ENCODE results near the gene PSMD6. TPM values are rescaled to one million over a fixed set of nuclear protein-coding genes. Genes with fewer than 3 reads are reported as not detected.
A peak's percentile ranks its signal among the peaks of the same experiment; 100 is the strongest.

The PSMD6 gene
- total RNA-seq, 8 experiments from 2014 or later, result 77.9 to 140 (median 105) TPM

DNA sequence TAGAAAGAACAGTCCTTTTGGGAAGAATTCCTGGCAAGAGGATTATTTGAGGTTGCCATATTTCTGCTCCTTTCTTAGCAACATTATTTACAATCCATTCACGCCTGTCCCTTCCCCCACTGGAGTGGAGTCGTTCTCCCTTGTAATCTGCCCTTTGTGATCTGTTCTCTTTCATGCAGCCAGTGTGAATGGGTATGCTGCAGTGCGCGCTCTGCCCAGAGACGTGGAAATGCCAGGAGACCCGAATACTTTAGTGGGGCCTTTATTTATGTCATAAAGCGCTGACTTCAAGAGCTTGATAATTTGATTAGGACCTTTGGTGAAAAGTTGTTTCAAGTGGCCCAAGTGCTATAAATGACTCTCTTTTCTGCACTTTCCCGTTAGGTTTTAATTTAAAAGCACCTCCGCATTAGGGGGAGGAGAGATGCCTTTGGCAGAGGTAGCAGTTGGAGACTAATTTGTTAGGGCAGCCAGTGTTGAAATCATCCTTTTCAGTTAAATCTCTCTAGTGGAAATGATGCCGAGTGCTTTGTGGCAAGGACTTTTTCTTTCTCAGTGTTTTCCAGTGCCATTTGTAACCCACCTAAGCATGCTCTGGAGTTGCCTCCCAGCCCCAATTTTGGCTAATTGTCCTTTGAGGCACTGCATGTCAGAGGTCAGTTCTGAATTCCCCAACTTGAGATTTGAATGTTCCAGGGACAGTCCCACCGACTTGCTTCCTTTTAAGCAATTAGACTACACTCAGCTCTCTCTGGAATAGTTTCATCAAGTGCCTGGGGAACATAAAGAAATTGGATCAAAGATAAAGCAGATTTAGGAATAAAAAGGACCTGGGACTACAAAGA is 52.4 kb downstream of the PSMD6 start:
- peak in 5 of 8 experiments; percentile 67 to 83 (median 76) for ATAC-seq (replicated peaks in 6 of 8)
- in situ Hi-C loops (cut with MboI; ENCODE audit: low pct_unique_long_range_greater_than_20kb in 2 of 9, low sequenced_read_pairs in 9 of 9, unreplicated experiment in 9 of 9), result no loop called here
- 0 to 80% (median 13%) methylated on average over 1 to 10 of the region's 11 CpGs for WGBS, 10 experiments
- Histone ChIP-seq H3K27ac (peak overlapping the region in 1 of 2 donors; percentile 18), H3K4me3 (no peak overlapping the region), H3K4me1 (replicated peaks in 1 of 2) (peaks cover 47 to 60% of the 10 kb centered on the region in 2 donors)

DNA sequence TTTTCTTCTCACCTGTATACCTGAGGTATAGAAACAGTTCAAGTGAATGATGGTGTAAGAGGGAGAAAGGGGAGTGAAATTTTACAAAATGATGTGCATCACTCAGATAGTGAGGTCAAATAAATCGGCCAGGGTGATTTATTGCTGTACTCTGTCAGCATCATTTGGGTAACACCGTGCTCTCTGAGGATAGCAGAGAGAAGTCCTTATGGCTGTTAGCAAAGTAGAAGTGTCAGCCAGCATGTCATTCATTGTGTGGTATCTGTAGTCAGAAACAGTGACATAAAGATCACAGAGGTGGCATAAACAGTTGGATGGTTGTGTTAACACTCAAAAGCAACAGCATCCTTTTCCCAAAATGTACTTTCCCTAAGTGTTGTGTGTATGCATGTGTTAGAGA is 53.4 kb downstream of the PSMD6 start:
- in situ Hi-C loops (cut with MboI; ENCODE audit: low pct_unique_long_range_greater_than_20kb in 2 of 9, low sequenced_read_pairs in 9 of 9, unreplicated experiment in 9 of 9), result no loop called here
- no peak for ATAC-seq (replicated peaks in 6 of 8)

DNA sequence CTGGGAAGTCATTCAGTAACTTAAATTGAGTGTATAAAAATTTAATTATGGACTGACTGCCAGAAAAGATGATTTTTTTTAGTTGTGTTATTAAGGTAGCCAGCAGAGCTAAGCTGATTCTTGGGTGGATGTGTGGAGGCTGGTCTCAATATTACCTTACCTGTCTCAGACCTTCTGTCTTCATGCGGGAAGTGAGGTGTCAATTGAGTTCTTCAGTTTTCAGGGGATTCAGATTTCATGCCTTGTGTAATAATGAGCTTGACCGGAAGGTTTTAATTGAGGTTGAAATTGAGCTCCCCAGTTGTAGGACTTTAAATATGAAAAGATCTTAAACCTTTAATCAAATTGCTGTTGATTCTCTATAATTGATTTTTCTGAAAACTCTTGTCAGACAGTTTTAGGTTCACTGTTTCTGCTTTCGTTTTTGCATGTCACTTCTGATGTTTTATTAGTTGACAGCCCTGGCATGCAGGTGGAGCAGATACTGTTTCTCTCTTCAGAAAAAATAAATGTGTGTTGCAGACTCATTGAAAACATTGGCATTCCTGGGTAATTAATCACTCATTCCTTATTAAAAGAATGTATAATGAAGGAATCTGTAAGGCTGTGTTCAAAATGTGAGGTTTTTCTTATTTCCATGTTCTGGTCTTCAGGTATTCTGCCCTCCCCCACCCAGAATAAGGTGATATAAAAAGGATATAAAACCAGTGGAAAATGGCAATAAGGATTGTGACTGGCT is 54.5 kb downstream of the PSMD6 start:
- in situ Hi-C loops (cut with MboI; ENCODE audit: low pct_unique_long_range_greater_than_20kb in 2 of 9, low sequenced_read_pairs in 9 of 9, unreplicated experiment in 9 of 9), result no loop called here
- no peak overlapping the region for H3K4me3 ChIP-seq
- H3K27ac ChIP-seq, result no peak overlapping the region
- 0 to 83% (median 35%) methylated on average over 1 to 3 of the region's 3 CpGs; no CpG with 5 or more reads in 1 of the 10 experiments for WGBS, 10 experiments
- H3K4me1 ChIP-seq (replicated peaks in 1 of 2), result peaks cover 45 to 67% of the 10 kb centered on the region in 2 donors
- ATAC-seq (replicated peaks in 6 of 8), result no peak

More for the DNA sequence above, 53.4 kb downstream of the PSMD6 start:
- no peak overlapping the region for H3K27ac ChIP-seq
- H3K4me3 ChIP-seq, result no peak overlapping the region
- 0 to 74% (median 25%) methylated on average over 1 to 2 of the region's 2 CpGs; no CpG with 5 or more reads in 1 of the 10 experiments for WGBS, 10 experiments
- H3K4me1 ChIP-seq (replicated peaks in 1 of 2), result peaks cover 45 to 60% of the 10 kb centered on the region in 2 donors

DNA sequence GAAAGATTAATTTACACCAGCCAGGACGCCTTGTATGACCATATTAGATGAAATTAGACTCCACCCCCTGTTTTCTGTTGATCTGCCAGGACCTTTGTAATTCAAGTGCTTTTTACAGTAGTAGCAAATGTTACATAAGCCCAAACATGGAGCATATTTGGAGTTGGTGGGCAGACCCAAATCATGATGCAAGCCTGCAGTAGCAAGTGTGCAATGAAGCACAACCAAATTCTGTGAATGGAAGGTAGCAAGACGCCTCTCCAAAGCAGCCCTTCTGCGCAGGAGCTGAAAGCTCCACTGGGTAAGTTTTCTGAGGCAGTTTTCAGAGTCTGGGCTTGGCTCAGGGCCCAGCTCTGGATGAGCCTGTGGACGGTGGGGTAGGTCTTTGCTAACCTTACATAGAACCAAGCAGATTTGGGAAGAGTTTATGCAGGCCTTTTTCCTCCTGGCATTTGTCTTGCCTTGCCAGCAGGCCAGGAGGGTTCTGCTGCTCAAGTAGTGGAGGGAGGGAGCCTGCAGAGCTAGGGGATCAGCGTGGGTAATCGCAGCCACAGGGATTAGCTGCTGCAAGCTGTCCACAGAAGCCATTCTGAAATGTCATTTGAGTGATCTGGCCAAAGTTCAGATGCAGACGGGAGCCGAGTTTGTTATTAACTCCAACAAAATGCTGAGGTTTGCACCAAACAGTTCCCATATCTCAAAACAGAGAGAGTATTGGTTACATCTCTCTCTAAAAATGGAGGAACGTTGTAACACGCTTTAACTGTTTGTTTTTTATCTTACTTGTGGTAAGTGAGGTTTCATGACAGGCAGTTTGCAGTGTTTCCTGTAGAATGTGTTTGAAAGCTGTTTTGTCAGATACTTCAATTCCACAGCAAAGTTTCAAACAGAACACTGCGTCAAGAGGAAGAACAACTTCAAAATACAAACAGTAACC is 55.4 kb downstream of the PSMD6 start:
- peaks cover 43 to 64% of the 10 kb centered on the region in 2 donors for H3K4me1 ChIP-seq (replicated peaks in 1 of 2)
- in situ Hi-C loops (cut with MboI; ENCODE audit: low pct_unique_long_range_greater_than_20kb in 2 of 9, low sequenced_read_pairs in 9 of 9, unreplicated experiment in 9 of 9), result no loop called here
- peak in 7 of 8 experiments; percentile 38 to 79 (median 64) for ATAC-seq (replicated peaks in 6 of 8)
- peak overlapping the region in 1 of 2 donors; percentile 5 for H3K27ac ChIP-seq
- WGBS, 10 experiments, result 18 to 63% (median 31%) methylated on average over 1 to 10 of the region's 11 CpGs
- H3K4me3 ChIP-seq, result peak overlapping the region in 2 of 5 donors; percentile 11

DNA sequence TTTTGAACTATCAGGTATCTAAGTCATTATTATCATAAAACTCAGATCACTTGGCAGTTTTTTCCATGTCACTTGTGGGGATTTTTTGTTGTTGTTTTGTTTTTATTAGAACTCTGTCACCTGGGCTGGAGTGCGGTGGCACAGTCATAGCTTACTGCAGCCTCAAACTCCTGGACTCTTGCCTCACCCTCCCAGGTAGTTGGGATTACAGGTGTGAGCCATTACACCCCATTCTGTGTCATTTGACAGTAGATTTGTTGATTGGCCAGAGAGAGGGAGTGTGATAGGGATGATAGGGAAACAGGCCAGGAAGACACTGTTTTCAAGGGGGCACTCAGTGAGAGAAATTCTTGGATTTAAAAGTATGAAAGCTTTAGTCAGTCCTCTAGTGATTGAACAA is 56.4 kb downstream of the PSMD6 start:
- ATAC-seq (replicated peaks in 6 of 8), result no peak
- Histone ChIP-seq H3K27ac (no peak overlapping the region), H3K4me3 (no peak overlapping the region), H3K4me1 (replicated peaks in 1 of 2) (peaks cover 34 to 54% of the 10 kb centered on the region in 2 donors)
- WGBS, 10 experiments, result 80 to 100% (median 100%) methylated on average over 1 of the region's 1 CpG; no CpG with 5 or more reads in 4 of the 10 experiments
- in situ Hi-C loops (cut with MboI; ENCODE audit: low pct_unique_long_range_greater_than_20kb in 2 of 9, low sequenced_read_pairs in 9 of 9, unreplicated experiment in 9 of 9), result no loop called here

GRCh38 chr3:63966007-63966406 is 57.3 kb downstream of the PSMD6 start:
- Histone ChIP-seq H3K4me1 (replicated peaks in 1 of 2) (peaks cover 30 to 45% of the 10 kb centered on the region in 2 donors), H3K4me3 (no peak overlapping the region), H3K27ac (no peak overlapping the region)
- 67 to 100% (median 88%) methylated on average over 1 to 4 of the region's 4 CpGs; no CpG with 5 or more reads in 2 of the 10 experiments for WGBS, 10 experiments
- no peak for ATAC-seq (replicated peaks in 6 of 8)
- in situ Hi-C loops (cut with MboI; ENCODE audit: low pct_unique_long_range_greater_than_20kb in 2 of 9, low sequenced_read_pairs in 9 of 9, unreplicated experiment in 9 of 9), result no loop called here

GRCh38 chr3:63964681-63965485 is 58.4 kb downstream of the PSMD6 start:
- peak in 1 of 8 experiments; percentile 34 for ATAC-seq (replicated peaks in 6 of 8)

DNA sequence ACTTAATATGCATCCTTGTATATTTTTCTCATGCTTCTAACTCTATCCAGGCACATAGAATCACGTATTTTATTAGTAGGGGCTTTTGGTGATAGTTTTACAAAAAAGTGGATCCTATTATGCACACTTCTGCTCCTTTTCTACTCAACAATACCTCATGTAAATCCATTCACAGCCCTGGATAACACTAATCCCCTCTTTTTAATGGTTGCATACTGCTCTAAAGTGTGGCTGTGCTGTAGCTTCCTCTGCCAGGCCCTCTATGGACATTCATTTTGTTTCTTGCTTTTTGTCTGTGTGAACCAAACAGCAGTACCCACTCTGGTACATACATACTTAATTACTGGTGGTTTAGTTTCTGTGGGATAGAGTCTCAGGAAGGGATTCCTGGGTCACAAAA is 59.8 kb downstream of the PSMD6 start:
- no peak overlapping the region for H3K4me3 ChIP-seq
- peaks cover 13 to 20% of the 10 kb centered on the region in 2 donors for H3K4me1 ChIP-seq (replicated peaks in 1 of 2)
- ATAC-seq (replicated peaks in 6 of 8), result no peak
- 57 to 100% (median 83%) methylated on average over 1 of the region's 1 CpG; no CpG with 5 or more reads in 1 of the 10 experiments for WGBS, 10 experiments
- in situ Hi-C loops (cut with MboI; ENCODE audit: low pct_unique_long_range_greater_than_20kb in 2 of 9, low sequenced_read_pairs in 9 of 9, unreplicated experiment in 9 of 9), result no loop called here
- no peak overlapping the region for H3K27ac ChIP-seq

More at GRCh38 chr3:63964681-63965485, 58.4 kb downstream of the PSMD6 start:
- Histone ChIP-seq H3K4me1 (replicated peaks in 1 of 2) (peaks cover 22 to 34% of the 10 kb centered on the region in 2 donors), H3K4me3 (no peak overlapping the region), H3K27ac (no peak overlapping the region)
- WGBS, 10 experiments, result 18 to 82% (median 66%) methylated on average over 1 to 4 of the region's 6 CpGs; no CpG with 5 or more reads in 2 of the 10 experiments
- in situ Hi-C loops (cut with MboI; ENCODE audit: low pct_unique_long_range_greater_than_20kb in 2 of 9, low sequenced_read_pairs in 9 of 9, unreplicated experiment in 9 of 9), result no loop called here

GRCh38 chr3:63961891-63962290 is 61.4 kb downstream of the PSMD6 start:
- WGBS, 10 experiments, result 10 to 100% (median 71%) methylated on average over 1 to 2 of the region's 2 CpGs; no CpG with 5 or more reads in 2 of the 10 experiments
- in situ Hi-C loops (cut with MboI; ENCODE audit: low pct_unique_long_range_greater_than_20kb in 2 of 9, low sequenced_read_pairs in 9 of 9, unreplicated experiment in 9 of 9), result no loop called here
- ATAC-seq (replicated peaks in 6 of 8), result peak in 3 of 8 experiments; percentile 16 to 53 (median 47)
- no peak overlapping the region for H3K4me3 ChIP-seq
- H3K27ac ChIP-seq, result no peak overlapping the region
- peaks cover 3 to 7% of the 10 kb centered on the region in 2 donors for H3K4me1 ChIP-seq (replicated peaks in 1 of 2)
